Measurements from ENCODE around the gene RAD51B. TPM values are rescaled to one million over a fixed set of nuclear protein-coding genes. Genes with fewer than 3 reads are reported as not detected.

RAD51B gene
- total RNA-seq: 10.6 TPM in 2 replicates

GRCh38 chr14:67819563-67820421 is at the start of gene RAD51B:
RAD51B (plus strand) TSS chr14:67819779.

GRCh38 chr14:67816326-67817002 is 3.1 kb upstream of the RAD51B start, which contains the start of gene ZFYVE26:
ZFYVE26 (minus strand) TSS chr14:67816590; CDS start chr14:67815963, 627 bp downstream.

Other genes starting within 250 kb of the RAD51B start
- 13.8 and 15.7 TPM in 2 replicates for gene PIGH, start 219.5 kb upstream of the RAD51B start, total RNA-seq
- 23.0 and 47.6 TPM in 2 replicates for gene ARG2, start 199.9 kb upstream of the RAD51B start, total RNA-seq
- 50.6 and 58.0 TPM in 2 replicates for gene VTI1B, start 145.1 kb upstream of the RAD51B start, total RNA-seq
- 61.0 and 68.9 TPM in 2 replicates for gene RDH11, start 124.0 kb upstream of the RAD51B start, total RNA-seq
- gene RDH12, start 117.9 kb upstream of the RAD51B start, total RNA-seq: under 0.01 TPM in 1 of 2 replicates, not detected in the other
- gene ZFYVE26, start 3.2 kb upstream of the RAD51B start, total RNA-seq: 13.9 and 22.0 TPM in 2 replicates